ENCODE data around the gene SLC9A5. TPM values are rescaled to one million over a fixed set of nuclear protein-coding genes. Genes with fewer than 3 reads are reported as not detected.

SLC9A5 gene
- total RNA-seq, 1 donor: 0.54 TPM

- DNase-seq (ENCODE audit: low read depth in 2 of 3, low spot score in 2 of 3): no peak
These were observed 36.0 kb upstream of the SLC9A5 start for GRCh38 chr16:67212766-67213165.

DNA sequence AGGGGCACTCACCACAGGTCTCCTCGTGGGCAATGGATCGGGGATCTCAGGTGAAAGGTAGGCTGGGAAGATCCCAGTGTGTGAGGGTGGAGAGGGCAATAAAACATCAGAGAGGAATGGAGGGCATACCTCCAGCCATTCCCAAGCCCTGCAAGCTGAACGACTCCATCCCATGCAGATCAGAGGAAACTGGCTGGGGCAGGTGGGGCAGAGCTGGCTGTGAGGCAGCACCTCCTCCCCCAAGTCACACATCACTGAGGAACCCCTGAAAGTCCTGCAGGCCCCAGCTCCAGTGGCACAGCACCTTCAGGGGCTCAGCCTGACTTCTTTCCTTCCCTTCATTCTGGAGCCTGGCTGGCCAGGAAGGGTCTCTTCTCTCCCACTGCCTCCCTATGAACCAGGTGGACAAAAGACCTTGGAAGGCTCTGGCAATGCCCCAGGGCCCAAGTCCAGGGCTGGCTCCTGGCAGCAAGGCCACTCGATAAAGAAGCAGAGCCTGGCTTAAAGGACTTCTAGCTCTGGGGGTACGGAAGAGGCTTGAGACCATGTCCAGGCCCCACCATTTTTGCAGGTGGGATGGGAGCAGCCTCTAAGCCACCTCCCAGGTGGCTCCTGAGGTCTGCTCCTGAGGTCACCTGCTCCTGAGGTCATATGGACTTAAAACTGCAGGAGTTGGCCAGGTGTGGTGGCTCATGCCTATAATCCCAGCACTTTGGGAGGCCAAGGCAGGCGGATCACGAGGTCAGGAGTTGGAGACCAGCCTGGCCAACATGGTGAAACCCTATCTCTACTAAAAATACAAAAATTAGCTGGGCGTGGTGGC is 35.4 kb upstream of the SLC9A5 start:
- no peak for DNase-seq (ENCODE audit: low read depth in 2 of 3, low spot score in 2 of 3)

- no peak for DNase-seq (ENCODE audit: low read depth in 2 of 3, low spot score in 2 of 3)
These were observed 33.1 kb upstream of the SLC9A5 start for GRCh38 chr16:67215706-67216105.

DNA sequence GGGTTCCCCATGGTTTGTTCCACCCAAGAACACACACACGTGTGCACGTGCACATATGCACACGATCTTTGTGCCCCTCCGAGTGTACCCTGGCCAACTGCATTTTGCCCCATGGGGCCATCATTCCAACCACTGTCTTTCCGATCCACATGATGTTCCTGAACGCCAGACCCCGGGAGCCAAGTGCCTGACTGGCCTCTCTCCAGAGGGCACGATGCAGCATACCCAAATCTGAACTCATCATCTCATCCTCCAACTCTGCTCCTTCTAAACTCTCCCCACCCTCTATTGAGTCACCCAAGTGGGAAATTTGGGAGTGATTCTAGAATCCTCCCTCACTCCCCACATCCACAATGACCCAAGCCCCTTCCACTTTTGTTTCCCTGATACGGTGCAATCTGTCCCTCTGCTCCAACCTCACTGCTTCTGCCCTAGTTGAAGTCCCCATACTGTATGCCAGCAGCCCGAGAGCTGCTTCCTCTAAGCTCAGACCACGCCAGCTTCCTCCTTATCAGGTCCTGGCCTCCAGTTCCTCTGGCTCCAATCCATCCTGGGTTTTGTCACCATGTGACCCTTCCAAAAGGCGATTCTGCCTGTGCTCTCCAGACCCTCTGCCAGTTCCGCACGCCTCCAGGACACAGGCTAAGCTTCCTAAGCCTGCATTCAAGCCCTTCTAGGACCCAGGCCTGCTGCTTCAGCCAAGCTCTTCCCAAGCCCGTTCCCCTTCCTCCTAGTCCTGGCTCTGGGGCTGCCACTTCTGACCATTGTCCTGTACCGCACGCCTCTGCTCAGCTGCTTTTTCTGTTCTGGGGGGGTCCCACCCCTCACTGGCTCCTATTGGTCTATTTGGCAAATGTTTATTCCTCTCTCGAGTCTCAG is 31.9 kb upstream of the SLC9A5 start:
- DNase-seq (ENCODE audit: low read depth in 2 of 3, low spot score in 2 of 3): peak in 2 of 3 donors; percentile 43 to 62

GRCh38 chr16:67223992-67224391 is 24.8 kb upstream of the SLC9A5 start:
- no peak for DNase-seq (ENCODE audit: low read depth in 2 of 3, low spot score in 2 of 3)

GRCh38 chr16:67226295-67226803 is 22.4 kb upstream of the SLC9A5 start:
- DNase-seq (ENCODE audit: low read depth in 2 of 3, low spot score in 2 of 3): no peak

GRCh38 chr16:67226804-67227566 is 21.8 kb upstream of the SLC9A5 start, which contains the start of gene TMEM208:
Gene TMEM208, plus strand, starts transcription at chr16:67227130. Its CDS starts 89 bp downstream, at chr16:67227219.
- DNase-seq (ENCODE audit: low read depth in 2 of 3, low spot score in 2 of 3): peak; percentile 98 to 99 (median 99)

- DNase-seq (ENCODE audit: low read depth in 2 of 3, low spot score in 2 of 3): no peak
These were observed 21.2 kb upstream of the SLC9A5 start for GRCh38 chr16:67227567-67227921.

GRCh38 chr16:67228034-67228785 is 20.6 kb upstream of the SLC9A5 start:
- no peak for DNase-seq (ENCODE audit: low read depth in 2 of 3, low spot score in 2 of 3)

GRCh38 chr16:67228905-67229304 is 19.9 kb upstream of the SLC9A5 start:
- no peak for DNase-seq (ENCODE audit: low read depth in 2 of 3, low spot score in 2 of 3)

GRCh38 chr16:67229906-67230808 is 18.6 kb upstream of the SLC9A5 start:
- DNase-seq (ENCODE audit: low read depth in 2 of 3, low spot score in 2 of 3): no peak

DNA sequence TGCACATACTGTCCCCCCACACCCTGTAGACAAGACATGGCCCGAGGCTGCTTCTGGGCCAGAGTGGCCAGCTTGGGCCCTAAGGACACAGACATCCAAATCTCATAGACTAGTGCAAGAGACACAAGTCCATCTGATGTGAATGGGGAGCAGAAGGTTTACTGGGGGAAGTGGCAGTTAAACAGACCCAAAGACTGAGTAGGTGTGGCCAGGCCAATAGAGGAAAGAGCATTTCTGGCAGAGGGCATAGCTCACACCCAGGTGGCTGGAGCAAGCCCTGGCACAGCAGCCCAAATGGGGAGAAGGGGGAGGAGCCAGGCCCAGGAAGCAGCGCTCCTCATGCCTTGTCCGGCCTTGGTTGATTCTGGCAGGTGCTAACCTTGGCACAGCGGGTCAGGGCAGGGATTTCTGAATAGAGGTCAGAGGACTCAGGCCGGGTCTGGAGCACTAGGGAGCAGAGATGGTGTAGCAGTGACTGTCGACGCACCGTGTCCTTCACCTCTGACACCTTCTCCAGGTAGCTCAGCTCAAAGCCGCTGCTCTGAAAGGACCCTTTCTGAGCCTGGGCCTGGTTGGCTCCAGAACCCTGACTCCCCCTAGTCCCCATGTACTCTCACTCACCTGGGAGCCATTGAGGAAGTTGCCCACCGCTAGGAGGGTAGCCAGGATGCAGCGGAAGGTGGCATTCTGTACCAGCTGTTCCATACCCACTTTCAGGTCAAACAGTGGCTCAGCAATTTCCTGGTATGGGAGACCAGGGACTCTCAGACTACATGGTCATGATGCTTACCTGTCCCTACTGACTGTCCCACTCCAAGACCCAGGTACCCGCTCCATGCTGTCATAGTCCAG is 17.7 kb upstream of the SLC9A5 start:
- DNase-seq (ENCODE audit: low read depth in 2 of 3, low spot score in 2 of 3): no peak

DNA sequence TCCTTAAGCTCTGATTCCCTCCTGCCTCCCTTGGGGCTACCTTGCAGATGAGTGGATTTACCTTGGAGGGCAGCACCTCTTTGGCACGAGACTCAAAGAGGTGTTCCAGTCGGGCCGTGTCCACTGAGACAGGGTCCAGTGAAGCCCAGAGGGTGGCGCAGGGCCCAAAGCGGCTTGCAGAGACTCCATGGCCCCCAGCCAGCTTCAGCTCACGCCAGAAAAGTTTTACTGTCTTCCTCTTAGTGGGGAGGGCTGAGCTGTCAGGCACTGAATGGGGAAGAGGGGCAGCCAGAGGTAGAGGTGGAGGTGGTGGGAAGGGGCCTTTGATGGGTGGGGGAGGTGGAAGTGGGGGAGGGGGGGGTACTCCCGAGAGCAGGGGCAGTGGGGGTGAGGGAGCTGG is 15.2 kb upstream of the SLC9A5 start:
- no peak for DNase-seq (ENCODE audit: low read depth in 2 of 3, low spot score in 2 of 3)

DNA sequence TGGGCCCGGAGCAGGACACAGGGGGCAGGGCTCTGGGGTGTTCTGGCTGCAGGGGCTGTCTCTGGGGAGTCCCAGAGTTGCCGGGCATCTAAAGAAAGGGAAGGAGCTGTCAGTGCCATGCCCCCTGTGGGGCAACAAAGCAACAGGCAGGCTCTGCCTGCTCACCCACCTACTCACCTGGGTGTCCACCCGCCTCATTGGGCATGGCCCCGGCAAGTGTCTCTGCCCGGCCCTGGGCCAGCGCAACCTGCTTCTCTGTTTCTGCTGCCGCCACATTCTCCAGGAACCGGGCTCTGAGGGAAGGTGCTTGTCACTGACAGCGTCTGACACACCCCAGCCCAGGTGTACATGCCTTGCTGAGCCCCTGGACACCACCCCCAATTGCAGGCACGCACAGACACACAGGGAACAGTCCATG is 14.6 kb upstream of the SLC9A5 start:
- DNase-seq (ENCODE audit: low read depth in 2 of 3, low spot score in 2 of 3): no peak

GRCh38 chr16:67235816-67236562 is 12.8 kb upstream of the SLC9A5 start:
- DNase-seq (ENCODE audit: low read depth in 2 of 3, low spot score in 2 of 3): no peak

GRCh38 chr16:67236563-67237395 is 12.0 kb upstream of the SLC9A5 start:
- peak; percentile 47 to 78 (median 67) for DNase-seq (ENCODE audit: low read depth in 2 of 3, low spot score in 2 of 3)

All from hematopoietic multipotent progenitor cell (in vitro differentiated cells).